IPS-18c (cell line): ENCODE measurements around the gene DMRT2.

Source experiments
- H3K4me3 ChIP-seq: 2 replicates; pipeline ENCODE4 v1.7.0; 2013; ENCODE audit warnings: low read depth, mild to moderate bottlenecking, low read length, moderate library complexity; ENCODE audit not compliant: insufficient read depth
- H3K9me3 ChIP-seq: one replicate; pipeline ENCODE4 v1.6.1; 2013; ENCODE audit warnings: mild to moderate bottlenecking, low read length, moderate library complexity; ENCODE audit not compliant: control insufficient read depth, insufficient read depth

DMRT2 gene

DNA sequence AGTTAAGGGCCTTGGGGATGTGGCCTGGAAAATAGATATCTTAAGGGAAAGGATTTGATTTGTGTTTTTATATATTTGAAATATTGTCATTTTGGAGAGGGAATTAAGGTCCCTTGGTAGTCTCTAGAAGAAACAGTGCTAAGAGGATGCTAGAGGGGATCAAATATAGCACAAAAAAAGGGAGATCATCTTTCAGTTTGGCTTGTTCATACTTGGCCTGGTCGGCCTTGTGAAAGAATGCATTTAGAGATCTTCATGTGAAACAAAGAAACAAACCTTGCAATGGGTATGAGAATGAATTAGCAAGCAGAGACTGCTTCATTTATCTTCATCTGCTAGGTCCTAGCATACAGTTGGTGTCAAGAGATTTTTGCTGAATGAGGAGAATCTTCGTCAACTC is 15.0 kb downstream of the DMRT2 start:
- Histone ChIP-seq H3K9me3 (peaks cover 4% of the 10 kb centered on the region), H3K4me3 (no peak overlapping the region)

DNA sequence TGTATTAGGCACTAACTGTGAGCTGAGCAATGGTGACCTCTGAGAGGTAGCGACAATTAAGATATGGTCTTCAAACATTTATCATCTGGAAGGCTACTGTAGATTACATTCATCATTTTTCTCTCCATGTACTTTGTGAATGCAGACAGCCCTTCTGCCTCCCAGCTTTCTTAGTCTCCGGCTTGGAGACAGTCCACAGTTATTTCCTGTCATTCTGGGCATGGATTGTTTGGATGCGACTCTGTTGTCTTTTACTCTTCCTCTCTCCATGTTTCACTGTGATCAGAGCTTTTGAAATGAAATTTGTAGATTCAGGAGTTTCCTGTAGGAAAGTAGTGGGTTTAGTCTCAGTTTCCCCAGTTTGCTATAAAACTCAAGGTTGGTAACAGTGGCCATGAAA is 20.5 kb downstream of the DMRT2 start:
- no peak overlapping the region for H3K4me3 ChIP-seq
- peaks cover 10% of the 10 kb centered on the region for H3K9me3 ChIP-seq

DNA sequence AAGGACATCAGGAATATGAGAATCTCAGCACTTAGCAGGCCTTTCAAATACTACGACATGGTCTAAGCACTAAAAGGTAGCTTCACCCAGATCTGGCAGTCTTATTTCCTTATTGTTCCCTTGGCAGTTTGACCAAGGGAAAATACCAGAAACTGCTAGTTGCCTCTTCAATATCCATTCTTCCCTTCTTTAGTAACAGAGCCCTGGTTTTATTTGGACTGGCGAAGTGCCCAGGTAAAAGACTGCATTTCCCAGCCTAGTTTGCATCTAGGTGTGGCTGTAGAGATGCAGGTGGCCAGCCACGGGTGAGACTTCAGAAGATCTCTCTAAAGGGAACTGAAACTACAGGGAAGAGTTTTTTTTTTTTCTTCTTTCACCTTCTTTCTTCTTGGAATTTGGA is 21.6 kb downstream of the DMRT2 start:
- peaks cover 8% of the 10 kb centered on the region for H3K9me3 ChIP-seq
- no peak overlapping the region for H3K4me3 ChIP-seq

DNA sequence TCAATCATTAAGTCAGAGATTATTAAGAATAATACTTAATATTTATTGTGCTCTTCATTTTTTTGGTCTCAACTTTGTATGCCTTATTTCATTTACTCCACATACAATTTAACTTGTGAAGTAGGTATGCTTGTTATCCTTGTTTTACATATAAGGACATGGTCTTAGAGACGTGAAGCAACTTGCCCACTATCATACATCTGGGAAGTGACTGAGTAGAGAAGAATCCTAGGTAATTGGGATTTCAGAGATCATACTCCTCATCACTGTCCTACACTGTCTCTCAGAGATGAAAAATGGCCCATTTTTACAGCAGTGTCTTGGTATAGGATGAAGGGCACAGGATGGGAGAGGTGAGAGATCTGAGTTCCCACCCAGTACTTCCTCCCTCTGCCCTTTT is 23.3 kb downstream of the DMRT2 start:
- no peak overlapping the region for H3K4me3 ChIP-seq
- peaks cover 8% of the 10 kb centered on the region for H3K9me3 ChIP-seq

DNA sequence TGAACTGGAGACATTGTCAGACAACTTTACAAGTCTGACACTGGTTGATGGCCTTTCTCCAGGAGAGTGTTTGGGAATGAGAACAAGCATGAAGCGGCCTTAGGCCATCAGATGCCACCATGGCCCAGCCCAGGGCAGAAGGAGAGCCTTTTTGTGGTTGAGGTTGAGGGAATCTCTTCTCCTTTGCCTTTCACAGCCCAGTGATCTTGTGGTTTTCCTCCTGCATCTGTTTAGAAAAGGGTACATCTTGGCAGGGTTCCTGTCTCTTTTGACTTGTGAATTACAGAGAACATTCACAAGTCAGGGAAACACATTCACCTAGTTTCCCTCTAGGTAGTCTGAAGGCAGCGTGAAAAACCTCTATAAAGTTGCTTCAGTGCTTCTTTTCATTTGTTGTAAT is 27.5 kb downstream of the DMRT2 start:
- Histone ChIP-seq H3K9me3 (no peaks in the 10 kb centered on the region), H3K4me3 (no peak overlapping the region)

DNA sequence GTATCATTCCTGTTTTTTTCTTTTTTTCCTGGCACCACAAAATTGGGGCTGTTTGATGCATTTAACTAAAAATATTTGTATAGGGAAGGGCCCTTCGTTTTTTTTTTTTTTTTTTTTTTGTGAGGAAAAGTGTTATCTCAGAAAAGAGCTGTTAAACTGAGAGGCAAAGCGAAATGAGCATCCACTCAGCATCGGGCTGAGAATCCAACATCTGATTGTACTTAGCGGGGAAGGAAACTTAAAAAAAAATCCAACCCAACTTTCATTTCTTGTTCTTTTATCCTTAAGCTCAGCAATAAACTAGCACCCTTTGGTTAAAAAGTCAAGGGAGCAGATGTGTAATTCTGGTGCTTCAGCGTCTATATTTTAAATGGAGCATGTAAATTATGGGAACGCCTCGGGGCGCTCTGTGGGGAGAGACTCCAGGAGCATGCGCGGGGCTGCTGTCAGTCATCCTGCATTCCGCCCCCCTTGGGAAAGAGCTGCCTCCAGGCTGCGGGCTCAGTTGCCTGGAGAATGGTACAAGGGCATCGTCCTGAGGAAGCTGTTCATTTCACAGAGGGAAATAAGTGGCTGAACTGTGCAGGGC is 33.3 kb downstream of the DMRT2 start:
- H3K4me3 ChIP-seq, result no peak overlapping the region; the same call in 1 of the 2 replicates
- H3K9me3 ChIP-seq, result no peaks in the 10 kb centered on the region

DNA sequence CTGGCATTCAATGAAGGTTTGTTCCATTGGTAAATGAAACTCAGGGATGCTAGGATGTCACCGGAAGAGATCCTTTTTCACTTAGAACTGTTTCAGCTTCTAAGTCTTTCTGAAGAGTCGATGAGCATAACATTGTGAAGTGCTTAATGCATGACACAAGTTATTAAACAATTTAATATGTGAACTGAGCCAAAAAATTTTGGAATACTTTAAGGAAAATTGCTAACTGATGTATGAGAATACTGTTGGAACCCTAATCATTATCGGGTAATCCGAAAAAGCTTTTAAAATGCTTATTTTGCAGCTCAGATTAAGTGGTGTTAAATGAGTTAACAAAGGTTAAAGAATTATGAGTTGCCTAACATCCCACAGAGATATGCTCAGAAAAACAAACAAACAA is 34.9 kb downstream of the DMRT2 start:
- Histone ChIP-seq H3K9me3 (no peaks in the 10 kb centered on the region), H3K4me3 (no peak overlapping the region)

DNA sequence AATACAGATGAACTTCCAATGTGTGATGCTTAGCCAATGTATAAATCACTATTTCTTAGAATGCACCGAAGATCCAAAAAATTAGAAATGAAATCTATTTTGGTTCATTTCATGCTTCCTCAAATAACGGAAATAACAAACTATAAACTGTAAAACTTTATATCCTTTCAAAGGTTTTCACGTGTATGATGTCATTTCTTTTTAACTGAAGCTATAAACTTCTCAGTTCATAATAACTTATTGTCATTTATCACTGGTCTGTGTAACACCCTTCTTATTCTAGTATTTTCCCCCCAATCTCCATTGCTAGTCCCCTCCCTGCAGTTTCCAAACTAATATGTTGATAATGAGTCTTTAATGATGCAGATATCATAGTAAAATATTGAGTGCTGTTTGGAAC is 36.4 kb downstream of the DMRT2 start:
- H3K9me3 ChIP-seq, result no peaks in the 10 kb centered on the region
- no peak overlapping the region for H3K4me3 ChIP-seq

DNA sequence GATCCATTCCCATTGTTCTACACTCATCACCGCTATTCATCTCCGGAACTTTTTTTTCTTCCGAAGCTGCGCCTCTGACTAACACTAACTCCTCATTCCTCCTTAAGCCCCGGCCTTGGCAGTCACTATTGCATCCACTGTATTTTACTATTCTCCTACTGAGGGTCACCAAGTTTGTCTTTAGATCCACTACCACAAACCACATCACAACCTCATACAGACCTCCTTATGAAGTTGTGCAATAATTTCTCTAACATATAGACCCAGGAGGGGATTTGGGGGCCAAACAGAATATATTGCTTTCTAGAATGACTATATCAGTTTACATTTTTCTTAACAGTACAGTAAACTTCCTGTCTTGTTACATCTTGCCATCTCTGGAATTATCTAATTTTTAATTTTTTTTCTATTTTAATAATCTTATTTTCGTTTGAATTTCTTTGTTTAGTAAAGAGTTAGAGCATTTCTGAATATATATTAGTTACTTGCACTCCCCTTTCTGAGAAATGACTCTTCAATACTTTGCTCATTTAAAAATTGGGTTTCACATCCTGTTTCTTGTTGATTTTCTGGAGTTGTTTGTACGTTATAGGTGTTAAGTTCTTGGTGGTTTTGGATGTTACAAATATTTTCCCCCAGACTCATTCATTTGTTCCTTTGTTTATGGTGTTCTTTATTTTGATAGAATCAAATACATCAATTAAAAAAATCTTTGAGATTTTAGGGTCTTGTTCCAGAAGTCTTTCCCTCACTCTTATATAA is 37.1 kb downstream of the DMRT2 start:
- no peak overlapping the region for H3K4me3 ChIP-seq
- no peaks in the 10 kb centered on the region for H3K9me3 ChIP-seq

DNA sequence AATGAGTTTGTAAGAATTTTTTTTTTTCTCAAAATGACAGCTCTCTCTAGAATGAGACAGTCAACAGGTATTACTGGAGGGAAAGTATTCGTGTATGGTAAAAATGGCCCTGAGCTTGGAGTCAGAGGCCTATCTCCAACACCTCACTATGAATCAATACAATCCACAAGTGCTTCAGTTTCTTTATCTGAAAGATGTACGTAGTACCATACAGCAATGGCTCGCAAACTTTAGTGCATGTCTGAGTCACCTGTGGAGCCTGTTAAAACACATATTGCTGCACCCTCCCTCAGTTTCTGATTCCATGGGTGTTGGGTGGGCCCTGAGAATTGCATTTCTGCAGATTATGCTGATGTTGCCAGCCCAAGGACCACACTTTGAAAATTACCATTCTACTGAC is 44.6 kb downstream of the DMRT2 start:
- no peaks in the 10 kb centered on the region for H3K9me3 ChIP-seq
- H3K4me3 ChIP-seq, result no peak overlapping the region

DNA sequence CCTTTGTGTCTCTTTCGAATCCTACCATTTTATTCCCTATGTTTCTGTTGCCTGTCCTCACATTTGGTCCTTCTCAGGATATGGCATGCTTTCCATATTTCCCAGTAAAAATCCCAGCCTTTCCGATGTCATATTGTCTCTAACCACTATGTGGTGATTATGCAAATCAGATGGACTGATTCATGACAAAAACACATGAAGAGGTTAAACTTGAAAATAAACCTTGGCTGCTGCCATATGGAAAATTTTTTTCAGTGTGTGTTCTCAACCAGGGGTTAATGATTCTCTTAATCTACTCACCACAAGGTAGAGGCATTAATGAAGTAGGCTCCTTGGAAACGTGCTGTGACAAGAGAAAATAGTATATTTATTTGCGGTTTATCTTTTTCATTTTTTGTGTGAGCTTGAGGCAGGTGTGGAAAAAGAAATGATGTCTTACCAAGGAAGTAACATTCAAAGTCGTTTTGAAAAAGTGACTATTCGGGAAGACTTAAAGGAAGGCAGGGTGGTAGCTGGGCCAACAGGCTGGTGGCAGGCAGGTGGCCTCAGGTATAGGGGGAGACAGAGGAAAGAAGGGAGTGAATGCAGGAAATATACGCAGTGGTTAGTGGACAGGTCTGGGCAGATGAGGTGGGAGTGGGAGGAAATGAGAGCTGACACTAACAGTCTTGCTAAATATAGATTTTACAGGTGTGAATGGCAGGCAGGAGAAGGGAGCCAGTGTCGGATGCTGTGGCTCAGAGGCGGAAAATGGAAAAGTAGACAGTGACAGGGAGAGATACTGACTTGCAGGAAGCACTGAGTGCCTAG is 46.2 kb downstream of the DMRT2 start:
- Histone ChIP-seq H3K9me3 (no peaks in the 10 kb centered on the region), H3K4me3 (no peak overlapping the region)

DNA sequence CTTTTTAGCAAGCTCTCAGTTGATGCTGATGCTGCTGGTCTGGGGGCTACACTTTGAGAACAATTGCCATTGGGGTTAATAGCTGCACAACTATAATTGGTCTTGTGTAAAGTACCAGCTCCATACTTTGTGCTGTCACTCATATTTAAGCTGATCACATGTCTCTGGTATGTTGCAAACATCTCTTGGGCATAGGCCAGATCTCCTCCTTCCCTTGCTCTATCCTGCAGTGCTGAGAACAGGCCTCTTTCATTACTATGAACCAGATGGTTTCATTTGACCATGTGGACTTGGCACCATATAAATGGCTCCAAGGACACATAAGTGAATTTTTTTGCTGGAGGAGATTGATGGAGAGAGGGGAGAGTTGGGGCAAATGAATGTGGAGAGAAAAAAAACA is 48.4 kb downstream of the DMRT2 start:
- Histone ChIP-seq H3K9me3 (no peaks in the 10 kb centered on the region), H3K4me3 (no peak overlapping the region)

DNA sequence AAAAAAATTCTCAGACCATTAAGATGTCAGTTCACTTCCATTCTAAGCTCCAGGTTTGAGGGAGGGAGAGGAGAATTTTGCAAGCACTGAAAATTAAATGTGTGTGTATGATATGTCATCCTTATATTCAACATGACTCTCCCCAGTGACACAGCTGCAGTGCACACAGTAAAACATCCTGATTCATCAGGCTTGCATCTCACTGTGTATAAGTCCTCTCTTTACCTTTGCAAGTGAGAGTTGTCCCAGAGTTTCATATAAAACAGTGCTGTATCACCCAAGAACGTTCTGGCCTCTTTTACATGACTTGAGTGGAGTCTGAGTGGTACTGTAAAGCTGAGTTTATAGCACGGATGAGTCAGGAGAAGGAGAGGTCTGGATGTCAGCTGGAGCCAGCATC is 50.0 kb downstream of the DMRT2 start:
- Histone ChIP-seq H3K9me3 (no peaks in the 10 kb centered on the region), H3K4me3 (no peak overlapping the region)

DNA sequence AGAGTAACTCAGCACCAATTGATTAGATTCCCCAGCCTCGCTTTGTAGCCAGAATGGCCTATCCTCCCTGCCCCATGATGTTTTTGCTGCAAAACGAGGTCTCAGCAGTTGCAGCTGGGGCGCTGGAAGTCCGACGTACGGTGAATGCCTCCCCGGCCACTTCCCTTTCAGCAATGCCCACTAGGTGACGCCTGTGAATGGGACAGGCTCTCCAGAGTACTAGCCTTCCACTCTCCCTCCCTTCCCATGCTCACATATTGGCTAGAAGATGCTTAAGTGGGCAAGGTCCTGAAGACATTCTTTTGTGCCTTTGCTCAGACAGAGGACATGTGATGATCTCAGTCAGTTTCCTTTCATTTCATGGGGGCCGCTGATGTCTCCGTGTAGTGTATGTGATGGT is 50.8 kb downstream of the DMRT2 start:
- no peaks in the 10 kb centered on the region for H3K9me3 ChIP-seq

DNA sequence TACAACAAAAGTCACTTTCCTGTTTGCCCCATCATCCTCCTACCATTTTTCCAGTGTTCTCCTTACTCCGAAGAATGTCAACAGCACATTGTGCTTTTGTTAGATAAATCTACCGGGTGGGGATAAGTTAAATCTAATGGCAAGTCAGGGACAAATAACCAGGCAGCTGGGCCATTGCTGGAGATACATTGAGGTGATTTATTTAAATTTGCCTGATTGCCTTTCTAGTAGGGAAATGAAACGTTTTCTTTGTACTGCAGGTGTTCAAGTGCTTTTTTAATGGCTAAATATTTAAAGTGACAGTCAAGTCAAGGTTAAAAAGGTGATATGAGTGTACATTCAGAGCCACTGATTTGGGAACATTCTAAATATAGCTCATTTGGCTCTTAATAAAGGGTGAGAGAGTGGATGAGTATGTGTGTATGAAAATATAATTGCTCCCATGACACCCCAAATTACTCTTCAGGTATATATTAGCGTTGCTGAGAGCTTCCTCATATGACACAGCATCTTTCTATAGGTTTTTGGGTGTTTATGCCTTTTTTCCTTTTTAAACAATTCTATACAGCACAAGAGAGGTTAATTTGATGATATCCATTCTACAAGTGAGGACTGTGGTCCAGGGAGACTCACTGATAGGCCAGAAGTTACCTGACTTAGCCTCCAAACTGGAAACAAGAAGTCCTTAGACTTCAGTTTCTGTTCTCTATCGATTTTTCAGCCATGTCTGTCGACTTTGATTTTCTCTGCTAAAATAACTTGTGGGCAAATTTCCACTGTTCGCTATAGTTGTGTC is 51.9 kb downstream of the DMRT2 start:
- H3K4me3 ChIP-seq, result no peak overlapping the region
- H3K9me3 ChIP-seq, result no peaks in the 10 kb centered on the region

More for the DNA sequence above, 50.8 kb downstream of the DMRT2 start:
- H3K4me3 ChIP-seq, result no peak overlapping the region

DNA sequence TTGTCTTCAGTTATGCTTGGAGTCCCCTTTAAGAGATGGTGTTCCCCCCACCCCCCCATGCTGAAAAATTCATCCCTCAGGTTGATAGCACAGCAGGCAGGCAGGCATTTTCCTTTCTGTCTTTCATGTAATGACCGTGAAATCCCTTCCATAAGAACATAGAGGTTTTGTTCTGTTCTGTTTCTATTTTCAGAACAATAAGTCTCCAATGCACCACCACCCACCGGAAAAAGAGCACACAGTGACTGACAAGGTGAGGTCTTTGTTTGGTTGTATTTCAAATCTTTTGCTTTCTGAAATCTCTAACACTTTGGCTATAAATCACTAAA is 52.4 kb downstream of the DMRT2 start:
- Histone ChIP-seq H3K9me3 (no peaks in the 10 kb centered on the region), H3K4me3 (no peak overlapping the region)
